ENCODE results near the gene CCDC174. TPM values are rescaled to one million over a fixed set of nuclear protein-coding genes. Genes with fewer than 3 reads are reported as not detected.
"Not testable (repeated sequence)": the region's sequence is repeated elsewhere in the genome, so short reads cannot be mapped to it uniquely, and the experiment has no call there.

The CCDC174 gene
- total and polyA plus RNA-seq, 10 of the 15 experiments (the other 5 are each of a cell fraction or from before 2014, with no cell fraction given), result 11.6 to 31.3 (median 19.1) TPM

DNA sequence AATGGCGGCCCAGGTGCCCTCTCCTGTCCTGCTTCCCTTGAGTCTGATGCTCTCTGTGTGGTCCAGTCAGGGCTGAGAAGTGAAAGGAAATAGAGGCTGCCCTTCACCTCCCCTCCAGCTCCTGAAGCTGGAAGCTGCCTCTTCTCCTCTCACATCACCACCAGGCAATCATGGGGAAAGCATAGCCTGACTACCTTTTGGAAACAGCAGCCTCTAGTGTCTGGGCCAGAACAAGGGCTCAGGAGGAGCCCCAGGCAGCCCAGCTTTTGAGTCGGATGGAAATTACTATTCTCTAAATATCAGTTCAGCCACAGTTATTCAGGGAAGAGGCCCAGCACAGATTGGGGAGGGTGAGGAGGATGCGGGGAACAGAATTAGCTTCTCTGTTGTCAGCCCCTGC is 43.3 kb upstream of the CCDC174 start:
- Histone ChIP-seq H3K4me1 (ENCODE audit: control insufficient read depth, insufficient read depth, low read length) (no peaks in the 10 kb centered on the region), H3K79me2 (ENCODE audit: control insufficient read depth, insufficient read depth, low read length) (no peaks in the 10 kb centered on the region), H3K9ac (ENCODE audit: control insufficient read depth, insufficient read depth, low read length) (no peak overlapping the region), H3K4me2 (ENCODE audit: control insufficient read depth, insufficient read depth) (no peak overlapping the region), H3K36me3 (ENCODE audit: control insufficient read depth in 2 of 2, insufficient read depth in 2 of 2, low read length in 1 of 2) (no peaks in the 10 kb centered on the region), H3K27me3 (replicated peaks in 1 of 2; ENCODE audit: control insufficient read depth in 2 of 2, insufficient read depth in 2 of 2, low read length in 1 of 2) (peaks cover 2 to 8% of the 10 kb centered on the region in 2 experiments; a peak in 3 of 4 replicates), H2AFZ (ENCODE audit: control insufficient read depth, low read depth, low read length) (no peak overlapping the region), H3K27ac (ENCODE audit: control insufficient read depth, insufficient read depth) (no peak overlapping the region), H3K4me3 (no peak overlapping the region), H4K20me1 (ENCODE audit: control insufficient read depth, insufficient read depth) (no peaks in the 10 kb centered on the region), H3K9me3 (replicated peaks; ENCODE audit: control insufficient read depth, insufficient read depth, low read length) (no peaks in the 10 kb centered on the region)
- ChIA-PET SMC1A (ENCODE audit: uncharacterized antibody, unreplicated experiment) (no interaction called here), POLR2A (no interaction called here), RAD21 (ENCODE audit: unreplicated experiment) (no interaction called here), CTCF (no interaction called here)
- TF ChIP-seq SIX5 (IDR thresholded peaks at IDR 0.05; ENCODE audit: low read depth, low read length, severe bottlenecking) (no peak), GATAD2B (conservative IDR thresholded peaks at IDR 0.05; ENCODE audit: low read depth) (no peak), CBX5 (IDR thresholded peaks at IDR 0.05; ENCODE audit: low read depth) (no peak), NR2F1 (conservative IDR thresholded peaks at IDR 0.05) (no peak), ATF7 (IDR thresholded peaks at IDR 0.05; ENCODE audit: low read depth) (no peak), RUNX3 (IDR thresholded peaks at IDR 0.05; ENCODE audit: low read length) (no peak), KLF5 (IDR thresholded peaks at IDR 0.05; ENCODE audit: partially characterized antibody) (no peak), FOXM1 (IDR thresholded peaks at IDR 0.05; ENCODE audit: low read depth, low read length) (no peak)
- TF ChIP-seq, protein P1, sequence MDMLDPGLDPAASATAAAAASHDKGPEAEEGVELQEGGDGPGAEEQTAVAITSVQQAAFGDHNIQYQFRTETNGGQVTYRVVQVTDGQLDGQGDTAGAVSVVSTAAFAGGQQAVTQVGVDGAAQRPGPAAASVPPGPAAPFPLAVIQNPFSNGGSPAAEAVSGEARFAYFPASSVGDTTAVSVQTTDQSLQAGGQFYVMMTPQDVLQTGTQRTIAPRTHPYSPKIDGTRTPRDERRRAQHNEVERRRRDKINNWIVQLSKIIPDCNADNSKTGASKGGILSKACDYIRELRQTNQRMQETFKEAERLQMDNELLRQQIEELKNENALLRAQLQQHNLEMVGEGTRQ (IDR thresholded peaks at IDR 0.05; ENCODE audit: borderline replicate concordance, low read depth, low read length), result no peak
- no peak for FAIRE-seq
- BruUV-seq (replicated peaks), result no TSS peak
- 4% methylated on average over 3 of the region's 3 CpGs for WGBS (ENCODE audit: insufficient coverage, insufficient replicate concordance, low lambda C conversion rate, missing lambda C conversion rate)
- no peak for DNase-seq (ENCODE audit: low read depth, low spot score)
- ATAC-seq, result no peak
- intact Hi-C loops (cut with micrococcal nuclease; ENCODE audit: unreplicated experiment) (no loop called here), in situ Hi-C loops (cut with MboI) (no loop called here)

DNA sequence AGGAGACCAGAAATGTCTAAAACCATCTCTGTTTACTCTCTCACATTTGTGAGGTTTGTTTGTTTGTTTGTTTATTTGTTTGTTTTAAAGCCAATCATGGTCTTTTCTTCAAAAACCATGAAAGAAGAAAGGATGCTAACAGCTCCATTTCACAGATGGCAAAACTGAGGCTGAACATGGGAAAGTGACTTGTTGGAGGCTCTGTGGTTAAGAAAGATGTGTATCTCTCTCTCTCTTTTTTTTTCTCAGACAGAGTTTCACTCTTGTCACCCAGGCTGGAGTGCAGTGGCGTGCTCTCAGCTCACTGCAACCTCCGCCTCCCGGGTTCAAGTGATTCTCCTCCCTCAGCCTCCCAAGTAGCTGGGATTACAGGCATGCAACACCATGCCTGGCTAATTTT is 42.5 kb upstream of the CCDC174 start:
- H3K36me3 ChIP-seq (ENCODE audit: control insufficient read depth in 2 of 2, insufficient read depth in 2 of 2, low read length in 1 of 2); ATAC-seq; SMC1A ChIA-PET (ENCODE audit: uncharacterized antibody, unreplicated experiment); FAIRE-seq; H3K4me2 ChIP-seq (ENCODE audit: control insufficient read depth, insufficient read depth); DNase-seq (ENCODE audit: low read depth, low spot score); in situ Hi-C loops (cut with MboI); CTCF ChIA-PET; H2AFZ ChIP-seq (ENCODE audit: control insufficient read depth, low read depth, low read length); H3K9me3 ChIP-seq (replicated peaks; ENCODE audit: control insufficient read depth, insufficient read depth, low read length); H3K27me3 ChIP-seq (replicated peaks in 1 of 2; ENCODE audit: control insufficient read depth in 2 of 2, insufficient read depth in 2 of 2, low read length in 1 of 2); H3K4me1 ChIP-seq (ENCODE audit: control insufficient read depth, insufficient read depth, low read length); BruUV-seq (replicated peaks); H3K4me3 ChIP-seq; H3K9ac ChIP-seq (ENCODE audit: control insufficient read depth, insufficient read depth, low read length); intact Hi-C loops (cut with micrococcal nuclease; ENCODE audit: unreplicated experiment); H3K27ac ChIP-seq (ENCODE audit: control insufficient read depth, insufficient read depth); RAD21 ChIA-PET (ENCODE audit: unreplicated experiment); H3K79me2 ChIP-seq (ENCODE audit: control insufficient read depth, insufficient read depth, low read length); H4K20me1 ChIP-seq (ENCODE audit: control insufficient read depth, insufficient read depth): not testable (repeated sequence)
- WGBS (ENCODE audit: insufficient coverage, insufficient replicate concordance, low lambda C conversion rate, missing lambda C conversion rate), result 41% methylated on average over 3 of the region's 3 CpGs
- POLR2A ChIA-PET, result interaction anchor here (0.6 kb wide), 1 partner anchor 56 kb away, joined by 7 read pairs; no protein-coding TSS in a partner anchor
